NCI-H510A treated with DMSO at 0.1 percent for 48 hours (cell line): ENCODE measurements around the gene ZNF668.

Source experiments
- DNase-seq: peaks from one replicate; lab custom pipeline; 2025; lab: John Stamatoyannopoulos, UW

ZNF668 gene

DNA sequence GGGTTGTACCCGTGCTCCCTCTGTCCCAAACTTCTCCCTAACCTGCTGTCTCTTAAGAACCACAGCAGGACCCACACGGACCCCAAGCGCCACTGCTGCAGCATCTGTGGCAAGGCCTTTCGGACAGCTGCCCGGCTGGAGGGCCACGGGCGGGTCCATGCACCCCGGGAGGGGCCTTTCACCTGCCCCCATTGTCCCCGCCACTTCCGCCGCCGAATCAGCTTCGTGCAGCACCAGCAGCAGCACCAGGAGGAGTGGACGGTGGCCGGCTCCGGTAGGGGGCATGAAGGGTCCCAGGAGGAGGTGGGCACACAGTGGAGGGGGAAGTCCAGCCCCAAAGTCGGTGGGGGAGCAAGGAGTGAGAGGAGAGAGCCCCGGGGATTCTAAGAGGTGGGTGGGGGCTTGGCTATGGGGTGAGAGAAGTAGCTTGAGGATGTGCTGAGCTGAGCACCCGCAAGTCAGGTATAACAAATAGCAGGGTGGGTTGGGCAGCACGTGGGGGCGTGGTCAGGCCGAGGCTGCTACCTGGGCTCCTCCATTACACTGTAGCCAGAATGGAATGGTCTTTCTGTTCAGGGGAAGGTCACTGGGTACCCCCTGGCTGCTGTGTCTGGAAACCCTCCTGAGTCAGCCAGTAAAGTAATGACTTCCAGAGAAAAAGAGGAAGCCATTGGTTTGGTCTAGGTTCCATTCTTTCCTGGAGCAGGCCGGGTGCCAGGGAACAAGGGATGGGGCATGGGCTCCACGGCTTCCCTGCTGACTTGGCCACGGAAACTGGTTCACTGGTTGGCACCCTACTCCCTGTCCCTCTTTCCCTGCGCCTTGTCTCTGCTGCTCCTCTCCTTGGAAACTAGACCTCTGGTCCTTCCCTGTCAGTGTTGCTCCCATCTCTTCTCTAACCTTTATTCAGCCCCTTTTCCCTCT is 7.7 kb upstream of the ZNF668 start:
- no peak for DNase-seq

DNA sequence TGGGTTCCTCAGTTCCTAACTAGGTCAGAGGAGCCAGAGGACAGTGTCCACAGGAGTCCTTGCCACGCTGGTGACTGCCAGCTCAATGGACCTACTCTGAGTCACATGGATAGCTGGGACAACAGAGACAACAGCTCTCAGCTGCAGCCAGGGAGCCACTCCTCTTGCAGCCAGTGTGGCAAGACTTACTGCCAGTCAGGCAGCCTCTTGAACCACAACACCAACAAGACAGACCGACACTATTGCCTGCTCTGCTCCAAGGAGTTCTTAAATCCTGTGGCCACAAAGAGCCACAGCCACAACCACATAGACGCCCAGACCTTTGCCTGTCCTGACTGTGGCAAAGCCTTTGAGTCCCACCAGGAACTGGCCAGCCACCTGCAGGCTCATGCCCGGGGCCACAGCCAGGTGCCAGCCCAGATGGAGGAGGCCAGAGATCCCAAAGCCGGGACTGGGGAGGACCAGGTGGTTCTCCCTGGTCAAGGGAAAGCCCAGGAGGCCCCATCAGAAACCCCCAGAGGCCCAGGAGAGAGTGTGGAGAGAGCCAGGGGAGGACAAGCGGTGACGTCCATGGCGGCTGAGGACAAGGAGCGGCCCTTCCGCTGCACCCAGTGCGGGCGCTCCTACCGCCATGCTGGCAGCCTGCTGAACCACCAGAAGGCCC is 6.8 kb upstream of the ZNF668 start:
- no peak for DNase-seq

GRCh38 chr16:31080035-31080629 is 6.1 kb upstream of the ZNF668 start:
- no peak for DNase-seq

DNA sequence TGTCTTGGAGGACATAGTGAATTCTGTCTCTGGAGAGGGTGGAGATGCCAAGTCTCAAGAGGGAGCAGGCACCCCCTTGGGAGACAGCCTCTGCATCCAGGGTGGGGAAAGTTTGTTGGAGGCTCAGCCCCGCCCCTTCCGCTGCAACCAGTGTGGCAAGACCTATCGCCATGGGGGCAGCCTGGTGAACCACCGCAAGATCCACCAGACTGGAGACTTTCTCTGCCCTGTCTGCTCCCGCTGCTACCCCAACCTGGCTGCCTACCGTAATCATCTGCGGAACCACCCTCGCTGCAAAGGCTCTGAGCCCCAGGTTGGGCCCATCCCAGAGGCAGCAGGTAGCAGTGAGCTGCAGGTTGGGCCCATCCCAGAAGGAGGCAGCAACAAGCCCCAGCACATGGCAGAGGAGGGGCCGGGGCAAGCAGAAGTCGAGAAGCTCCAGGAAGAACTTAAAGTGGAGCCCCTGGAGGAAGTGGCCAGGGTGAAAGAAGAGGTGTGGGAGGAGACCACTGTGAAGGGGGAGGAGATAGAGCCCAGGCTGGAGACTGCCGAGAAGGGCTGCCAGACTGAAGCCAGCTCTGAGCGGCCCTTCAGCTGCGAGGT is 5.4 kb upstream of the ZNF668 start:
- DNase-seq = no peak

DNA sequence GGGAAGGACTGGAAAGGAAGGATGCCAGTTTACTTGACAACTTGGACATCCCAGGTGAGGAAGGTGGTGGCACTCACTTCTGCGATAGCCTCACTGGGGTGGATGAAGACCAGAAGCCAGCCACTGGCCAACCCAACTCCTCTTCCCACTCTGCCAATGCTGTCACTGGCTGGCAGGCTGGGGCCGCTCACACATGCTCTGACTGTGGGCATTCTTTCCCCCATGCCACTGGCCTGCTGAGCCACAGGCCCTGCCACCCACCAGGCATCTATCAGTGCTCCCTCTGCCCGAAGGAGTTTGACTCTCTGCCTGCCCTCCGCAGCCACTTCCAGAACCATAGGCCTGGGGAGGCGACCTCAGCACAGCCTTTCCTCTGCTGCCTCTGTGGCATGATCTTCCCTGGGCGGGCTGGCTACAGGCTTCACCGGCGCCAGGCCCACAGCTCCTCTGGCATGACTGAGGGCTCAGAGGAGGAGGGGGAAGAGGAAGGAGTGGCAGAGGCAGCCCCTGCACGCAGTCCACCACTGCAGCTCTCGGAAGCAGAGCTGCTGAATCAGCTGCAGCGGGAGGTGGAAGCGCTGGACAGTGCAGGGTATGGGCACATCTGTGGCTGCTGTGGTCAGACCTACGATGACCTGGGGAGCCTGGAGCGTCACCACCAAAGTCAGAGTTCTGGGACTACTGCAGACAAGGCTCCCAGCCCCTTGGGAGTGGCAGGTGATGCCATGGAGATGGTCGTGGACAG is 4.7 kb upstream of the ZNF668 start:
- no peak for DNase-seq

GRCh38 chr16:31077592-31078396 is 3.8 kb upstream of the ZNF668 start:
- no peak for DNase-seq

- no peak for DNase-seq
Observed at GRCh38 chr16:31077024-31077423, 3.0 kb upstream of the ZNF668 start.

DNA sequence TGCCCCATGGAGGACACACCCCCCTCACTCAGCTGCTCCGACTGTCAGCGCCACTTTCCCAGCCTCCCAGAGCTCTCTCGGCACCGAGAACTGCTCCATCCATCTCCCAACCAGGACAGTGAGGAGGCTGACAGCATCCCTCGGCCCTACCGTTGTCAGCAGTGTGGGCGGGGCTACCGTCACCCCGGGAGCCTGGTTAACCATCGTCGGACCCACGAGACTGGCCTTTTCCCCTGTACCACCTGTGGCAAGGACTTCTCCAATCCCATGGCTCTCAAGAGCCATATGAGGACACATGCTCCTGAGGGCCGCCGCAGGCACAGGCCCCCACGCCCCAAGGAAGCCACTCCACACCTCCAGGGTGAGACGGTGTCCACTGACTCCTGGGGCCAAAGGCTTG is 2.3 kb upstream of the ZNF668 start:
- DNase-seq = no peak

GRCh38 chr16:31074814-31075183 is 759 bp upstream of the ZNF668 start:
- DNase-seq = no peak

DNA sequence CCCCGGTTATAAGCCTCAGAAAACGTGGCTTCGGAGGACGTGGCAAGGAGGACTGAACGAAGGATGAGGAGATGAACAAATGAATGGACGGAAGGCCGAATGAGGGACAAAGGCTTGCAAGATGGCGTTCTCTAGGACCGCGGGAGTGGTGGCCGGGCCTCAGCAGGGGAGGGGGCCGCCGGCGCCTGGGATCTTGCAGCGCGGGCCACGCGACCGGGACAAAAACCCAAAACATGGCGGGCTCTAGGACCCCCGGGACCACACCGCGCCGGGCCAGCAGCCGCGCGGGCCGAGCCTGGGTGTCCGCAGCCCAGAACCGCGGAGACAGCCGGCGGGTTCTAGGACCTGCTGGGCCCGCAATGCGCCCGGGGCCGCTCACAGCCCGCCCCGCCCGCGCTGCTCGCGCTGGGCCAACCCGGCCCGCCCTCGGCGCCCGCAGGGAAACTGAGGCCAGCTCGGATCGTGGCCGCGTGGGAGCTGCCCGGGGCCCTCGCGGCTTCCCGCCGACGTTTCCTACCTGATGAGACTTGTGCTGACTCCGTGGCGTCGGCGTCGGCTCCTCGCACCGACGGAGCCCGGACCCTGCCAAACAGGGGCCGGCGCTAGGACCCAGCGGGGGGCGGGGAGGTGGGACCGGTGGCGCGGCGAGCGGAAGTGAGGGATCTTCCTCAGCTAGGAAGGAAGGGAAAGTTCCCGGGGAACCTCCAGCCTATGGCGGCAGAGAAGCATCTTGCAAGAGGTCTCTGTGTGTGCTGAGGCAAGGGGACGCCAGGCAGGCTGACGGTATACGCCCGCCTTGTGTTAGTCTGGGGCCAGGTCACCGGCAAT is 684 bp downstream of the ZNF668 start:
- peak; percentile 92 for DNase-seq

DNA sequence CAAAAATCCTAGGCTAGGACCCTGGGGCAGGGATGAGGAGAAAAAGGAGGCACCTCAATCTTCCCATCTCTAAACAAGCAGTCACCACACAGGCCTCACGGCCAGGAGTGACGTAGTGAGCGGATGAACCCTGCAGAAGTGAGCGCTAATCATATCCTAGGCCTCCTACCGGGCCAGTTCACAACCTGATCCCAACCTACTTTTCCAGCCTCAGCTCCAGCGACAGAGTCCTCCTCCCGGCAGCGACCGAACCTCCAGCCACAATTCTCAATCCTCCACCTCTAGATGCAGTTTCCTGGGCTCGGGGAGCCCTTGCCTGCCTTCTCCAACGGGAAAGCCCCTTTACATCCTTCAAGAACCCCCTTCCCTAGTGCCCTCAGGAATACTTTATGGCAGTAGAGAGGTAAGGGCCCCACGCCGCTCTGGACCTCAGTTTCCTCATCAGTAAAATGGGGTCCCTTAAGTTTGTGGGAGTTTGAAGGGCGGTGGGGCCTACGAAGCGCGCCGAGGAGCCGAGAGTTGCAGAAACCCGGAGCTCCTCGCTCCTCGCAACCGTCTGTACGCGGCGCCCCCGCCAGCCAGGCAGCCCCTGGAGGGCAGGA is 1.4 kb downstream of the ZNF668 start:
- DNase-seq = peak; percentile 50

DNA sequence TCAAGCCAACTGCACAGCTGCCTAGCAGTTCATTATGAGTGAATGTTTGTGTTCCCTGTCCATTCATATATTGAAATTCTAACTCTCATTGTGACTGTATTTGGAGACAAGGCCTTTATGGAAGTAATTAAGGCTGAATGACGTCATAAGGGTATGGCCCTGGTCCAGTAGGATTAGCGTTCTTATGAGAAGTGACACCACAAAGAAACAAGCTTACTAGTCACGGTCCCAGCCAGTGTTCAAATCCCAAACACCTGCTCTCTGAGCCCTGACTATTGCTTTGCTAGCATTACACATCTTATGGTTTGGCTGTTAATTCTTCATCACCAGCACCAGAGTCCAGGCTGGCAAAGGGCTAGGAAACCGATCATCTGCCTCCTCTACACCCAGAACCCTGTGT is 2.2 kb downstream of the ZNF668 start:
- DNase-seq = no peak

DNA sequence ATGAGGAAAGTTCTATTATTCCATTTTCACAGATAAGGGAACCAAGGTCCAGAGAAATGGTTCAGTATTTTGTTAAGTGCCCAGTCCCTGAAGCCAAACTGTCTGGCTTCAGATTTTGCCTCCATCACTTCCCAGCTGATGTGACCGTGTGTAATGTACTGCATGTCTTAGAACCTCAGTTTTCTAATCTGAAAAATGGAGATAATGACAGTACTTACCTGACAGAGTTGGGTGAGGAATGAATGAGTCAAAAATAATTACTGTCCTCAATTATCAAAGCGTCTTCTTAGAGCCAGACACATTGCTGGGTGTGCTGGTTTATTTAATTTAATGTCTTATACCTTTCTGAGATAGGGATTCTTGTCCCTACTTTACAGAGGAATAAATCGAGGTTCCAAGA is 6.7 kb downstream of the ZNF668 start:
- no peak for DNase-seq

- DNase-seq = no peak
Observed at GRCh38 chr16:31064882-31065461, 9.1 kb downstream of the ZNF668 start.

DNA sequence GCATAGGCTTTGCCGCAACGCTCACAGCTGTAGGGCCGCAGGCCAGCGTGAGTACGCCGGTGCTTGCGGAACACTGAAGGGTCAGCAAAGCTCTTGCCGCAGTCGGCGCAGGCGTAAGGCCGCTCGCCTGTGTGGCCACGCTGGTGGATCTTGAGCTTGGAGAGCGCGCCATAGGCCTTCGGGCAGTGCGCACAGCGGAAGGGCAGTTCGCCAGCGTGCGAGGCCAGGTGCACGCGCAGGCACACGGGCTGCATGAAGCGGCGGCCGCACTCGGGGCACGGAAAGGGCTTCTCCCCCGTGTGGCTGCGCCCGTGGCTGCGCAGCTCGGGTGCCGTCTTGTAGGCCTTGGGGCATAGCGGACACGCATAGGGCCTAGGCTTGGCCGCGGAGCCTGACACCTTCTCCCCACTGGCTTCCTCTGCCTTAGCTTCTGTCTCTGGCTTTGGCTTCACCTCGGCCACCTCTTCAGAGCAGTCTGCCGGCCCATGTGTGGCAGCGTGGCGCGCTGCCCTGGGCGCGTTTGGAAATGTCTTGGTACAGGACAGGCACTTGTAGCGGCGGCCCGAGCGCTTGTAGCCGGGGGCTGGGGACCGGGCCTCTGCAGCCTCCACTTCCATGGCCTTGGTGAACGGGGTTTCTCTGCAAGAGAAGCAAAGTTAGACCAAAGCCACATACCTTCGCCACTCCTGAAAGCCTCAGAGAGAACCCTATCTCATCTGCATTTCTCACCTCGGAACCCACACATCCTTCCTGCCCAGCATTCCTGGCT is 10.0 kb downstream of the ZNF668 start:
- DNase-seq = no peak

DNA sequence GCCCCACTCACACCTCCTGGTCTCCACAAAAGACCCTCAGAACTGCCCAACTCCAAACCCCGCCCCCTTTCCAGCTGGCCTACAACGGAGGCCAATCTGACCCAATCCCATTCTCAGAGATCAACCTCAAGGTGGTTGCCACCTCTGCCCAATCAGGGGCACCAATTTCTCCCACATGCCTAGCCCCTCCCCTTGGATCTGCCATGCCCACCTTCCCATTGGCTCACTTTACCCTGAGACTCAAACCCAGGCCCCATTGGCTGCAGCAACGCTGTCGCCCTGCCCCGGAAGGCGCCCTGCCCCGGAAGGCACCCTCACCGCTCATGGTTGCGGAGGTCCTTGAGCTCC is 10.6 kb downstream of the ZNF668 start:
- no peak for DNase-seq

DNA sequence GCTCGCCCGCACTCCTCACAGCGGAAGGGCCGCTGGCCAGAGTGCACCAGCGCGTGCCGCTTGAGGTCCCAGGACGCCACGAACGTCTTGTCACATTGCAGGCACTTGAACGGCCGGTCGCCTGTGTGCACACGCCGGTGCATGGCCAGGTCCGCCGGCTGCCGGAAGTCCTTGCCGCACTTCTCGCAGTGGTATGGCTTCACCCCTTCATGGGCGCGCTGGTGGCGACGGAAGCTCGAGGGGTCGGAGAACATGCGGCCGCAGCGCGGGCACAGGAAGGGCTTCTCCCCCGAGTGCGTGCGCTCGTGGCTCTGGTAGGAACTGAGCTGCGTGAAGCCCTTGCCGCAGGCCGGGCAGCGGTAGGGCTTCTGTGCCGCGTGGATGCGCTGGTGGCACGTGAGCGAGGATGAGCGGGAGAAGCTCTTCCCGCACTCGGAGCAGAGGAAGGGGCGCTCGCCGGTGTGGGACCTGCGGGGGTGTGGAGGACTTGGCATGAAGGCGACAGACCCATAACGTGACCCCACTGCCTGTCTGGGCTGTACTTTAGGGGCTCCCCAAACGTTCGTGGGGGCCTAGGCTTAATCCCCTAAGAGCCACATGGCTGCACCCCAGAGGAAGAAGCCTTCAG is 12.1 kb downstream of the ZNF668 start:
- no peak for DNase-seq

DNA sequence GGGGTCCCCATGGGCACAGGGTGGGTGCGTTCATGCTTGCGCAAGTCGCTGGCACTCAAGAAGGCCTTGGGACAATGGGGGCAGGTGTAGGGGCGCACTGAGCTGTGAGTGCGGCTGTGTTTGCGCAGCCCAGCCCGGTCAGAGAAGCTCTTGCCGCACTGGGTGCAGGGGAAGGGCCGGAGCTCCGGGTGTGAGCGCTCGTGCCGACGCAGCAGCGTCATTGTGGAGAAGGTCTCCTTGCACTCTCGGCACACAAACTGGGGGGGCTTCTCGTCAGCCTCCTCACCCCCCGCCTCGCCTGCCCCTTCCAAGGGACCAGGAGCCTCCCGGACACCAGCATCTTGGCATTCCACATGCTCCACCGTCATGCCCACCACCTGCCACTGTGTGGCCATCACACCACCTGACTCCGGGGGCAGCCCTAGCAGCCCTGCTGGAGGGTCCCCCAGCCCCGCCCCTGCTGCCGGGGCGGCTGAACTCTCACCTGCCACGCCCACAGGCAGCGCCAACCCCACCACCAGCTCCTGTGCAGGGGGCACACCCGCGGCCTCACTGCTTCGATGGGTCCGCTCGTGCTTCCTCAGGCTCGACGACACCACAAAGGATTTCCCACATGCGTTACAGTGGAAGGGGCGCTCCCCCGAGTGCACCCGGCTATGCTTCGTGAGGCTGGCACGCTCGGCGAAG is 12.8 kb downstream of the ZNF668 start:
- no peak for DNase-seq
